Fibroblast of lung (primary cell): ENCODE results near the gene CR1. TPM values are rescaled to one million over a fixed set of nuclear protein-coding genes. Genes with fewer than 3 reads are reported as not detected.

Experiments
- DNase-seq, 2 donors: peaks; one replicate each; pipeline versions ENCODE4 v3.0.0 to v3.0.0-alpha.2; 2010; ENCODE audit warnings: low read depth in 2 of 2
- H2AFZ ChIP-seq: 2 replicates; pipeline ENCODE4 v1.5.1; 2012; ENCODE audit warnings: low read length, control low read depth, inconsistent platforms
- H3K27ac ChIP-seq: 2 replicates; pipeline ENCODE4 v1.5.1; 2011; ENCODE audit warnings: low read length, control low read depth; ENCODE audit not compliant: insufficient read depth
- H3K27me3 ChIP-seq: 2 replicates; pipeline ENCODE4 v1.5.1; 2011; ENCODE audit warnings: mild to moderate bottlenecking, low read length; ENCODE audit not compliant: control insufficient read depth, insufficient read depth
- H3K36me3 ChIP-seq: 2 replicates; pipeline ENCODE4 v1.5.1; 2011; ENCODE audit warnings: low read length; ENCODE audit not compliant: control insufficient read depth, insufficient read depth
- H3K4me1 ChIP-seq: 2 replicates; pipeline ENCODE4 v1.5.1; 2011; ENCODE audit warnings: low read length; ENCODE audit not compliant: control insufficient read depth, insufficient read depth; ENCODE audit errors: extremely low read depth
- H3K4me2 ChIP-seq: 2 replicates; pipeline ENCODE4 v1.5.1; 2011; ENCODE audit warnings: low read length, control low read depth; ENCODE audit not compliant: insufficient read depth; ENCODE audit errors: extremely low read depth
- H3K4me3 ChIP-seq, 4 experiments: fragments of 200-600 bp in 1 of 4; sonication (generic) in 1 of 4; replicated peaks in 1 of 4; 2 replicates each; pipeline ENCODE4 v1.5.1; 2011 to 2016; ENCODE audit warnings: low read length in 4 of 4, low read depth in 3 of 4, mild to moderate bottlenecking in 3 of 4, control low read depth in 2 of 4, inconsistent platforms in 1 of 4, mixed read lengths in 1 of 4; ENCODE audit not compliant: insufficient read depth in 1 of 4; ENCODE audit errors: control extremely low read depth in 1 of 4
- H3K79me2 ChIP-seq: 2 replicates; pipeline ENCODE4 v1.5.1; 2012; ENCODE audit warnings: mild to moderate bottlenecking, low read length, inconsistent platforms; ENCODE audit not compliant: control insufficient read depth, insufficient read depth
- H3K9ac ChIP-seq: 2 replicates; pipeline ENCODE4 v1.5.1; 2011; ENCODE audit warnings: mild to moderate bottlenecking, low read length, control low read depth; ENCODE audit not compliant: insufficient read depth
- H3K9me3 ChIP-seq: 2 replicates; pipeline ENCODE4 v1.5.1; 2012; ENCODE audit warnings: low read depth, low read length; ENCODE audit not compliant: control insufficient read depth, insufficient read depth
- H4K20me1 ChIP-seq: 2 replicates; pipeline ENCODE4 v1.5.1; 2011; ENCODE audit warnings: low read length; ENCODE audit not compliant: control insufficient read depth, insufficient read depth; ENCODE audit errors: extremely low read depth
- EZH2 ChIP-seq: IDR thresholded peaks from 2 replicates; pipeline ENCODE4 v1.5.1; 2012; ENCODE audit warnings: low read length, control low read depth, mild to moderate bottlenecking; ENCODE audit errors: missing control alignments
- polyA plus RNA-seq, 2 donors: library from polyadenylated mRNA; depleted of rRNA in 1 of 2; stranded (reverse) in 1 of 2; unstranded in 1 of 2; fragments of >200 nt; gene quantifications; 2 replicates each; pipeline ENCODE4 v1.2.1, GENCODE V29; 2011 to 2012; ENCODE audit warnings: missing spikeins in 1 of 2
- total RNA-seq: library from RNA; depleted of rRNA; stranded (reverse); fragments of >200 nt; gene quantifications from 2 replicates; pipeline ENCODE4 v1.2.1, GENCODE V29; 2014
- TF ChIP-seq, protein P1 (sequence below), 2 donors: IDR thresholded peaks in 1 of 2; conservative IDR thresholded peaks in 1 of 2; 1 replicate in 1 of 2; 2 replicates in 1 of 2; pipeline ENCODE4 v1.5.1; 2011 to 2012; ENCODE audit warnings: low read length in 2 of 2, control low read depth in 1 of 2, inconsistent platforms in 1 of 2, low read depth in 1 of 2, mild to moderate bottlenecking in 1 of 2

The CR1 gene
- total and polyA plus RNA-seq, 2 donors (not counting 1 experiment from before 2014, with no cell fraction given): not detected

DNA sequence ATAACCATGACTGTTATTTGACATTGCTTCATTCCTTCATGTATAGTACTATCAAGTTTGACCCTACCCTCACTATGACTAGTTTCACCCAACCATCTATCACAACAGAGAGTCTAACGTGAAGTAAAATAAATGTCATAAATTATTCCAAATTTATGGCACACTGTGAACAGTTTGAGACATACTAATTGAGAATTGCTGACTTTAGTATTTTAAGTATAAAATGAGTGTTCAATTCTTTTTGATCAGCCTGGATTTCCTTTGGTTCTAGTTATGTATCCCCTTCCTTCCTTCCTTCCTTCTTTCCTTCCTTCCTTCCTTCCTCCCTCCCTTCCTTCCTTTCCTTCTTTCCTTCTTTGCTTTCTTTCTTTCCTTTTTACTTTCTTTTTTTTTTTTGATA, 14.5 kb downstream of the CR1 start:
- DNase-seq: no peak
- H3K4me3 ChIP-seq: no peak overlapping the region
- no peak overlapping the region for H3K27ac ChIP-seq
- H3K4me1 ChIP-seq: no peaks in the 10 kb centered on the region
- H4K20me1 ChIP-seq: no peaks in the 10 kb centered on the region
- no peak overlapping the region for H3K9ac ChIP-seq
- H3K36me3 ChIP-seq: no peaks in the 10 kb centered on the region
- TF ChIP-seq EZH2: no peak
- TF ChIP-seq, protein P1, sequence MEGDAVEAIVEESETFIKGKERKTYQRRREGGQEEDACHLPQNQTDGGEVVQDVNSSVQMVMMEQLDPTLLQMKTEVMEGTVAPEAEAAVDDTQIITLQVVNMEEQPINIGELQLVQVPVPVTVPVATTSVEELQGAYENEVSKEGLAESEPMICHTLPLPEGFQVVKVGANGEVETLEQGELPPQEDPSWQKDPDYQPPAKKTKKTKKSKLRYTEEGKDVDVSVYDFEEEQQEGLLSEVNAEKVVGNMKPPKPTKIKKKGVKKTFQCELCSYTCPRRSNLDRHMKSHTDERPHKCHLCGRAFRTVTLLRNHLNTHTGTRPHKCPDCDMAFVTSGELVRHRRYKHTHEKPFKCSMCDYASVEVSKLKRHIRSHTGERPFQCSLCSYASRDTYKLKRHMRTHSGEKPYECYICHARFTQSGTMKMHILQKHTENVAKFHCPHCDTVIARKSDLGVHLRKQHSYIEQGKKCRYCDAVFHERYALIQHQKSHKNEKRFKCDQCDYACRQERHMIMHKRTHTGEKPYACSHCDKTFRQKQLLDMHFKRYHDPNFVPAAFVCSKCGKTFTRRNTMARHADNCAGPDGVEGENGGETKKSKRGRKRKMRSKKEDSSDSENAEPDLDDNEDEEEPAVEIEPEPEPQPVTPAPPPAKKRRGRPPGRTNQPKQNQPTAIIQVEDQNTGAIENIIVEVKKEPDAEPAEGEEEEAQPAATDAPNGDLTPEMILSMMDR (conservative IDR thresholded peaks at IDR 0.05 in 1 of 2, IDR thresholded peaks at IDR 0.05 in 1 of 2; ENCODE audit: low read depth in 1 of 2, low read length in 2 of 2): no peak
- no peaks in the 10 kb centered on the region for H3K27me3 ChIP-seq
- no peak overlapping the region for H3K4me2 ChIP-seq
- no peaks in the 10 kb centered on the region for H3K79me2 ChIP-seq
- no peaks in the 10 kb centered on the region for H3K9me3 ChIP-seq
- no peak overlapping the region for H2AFZ ChIP-seq

DNA sequence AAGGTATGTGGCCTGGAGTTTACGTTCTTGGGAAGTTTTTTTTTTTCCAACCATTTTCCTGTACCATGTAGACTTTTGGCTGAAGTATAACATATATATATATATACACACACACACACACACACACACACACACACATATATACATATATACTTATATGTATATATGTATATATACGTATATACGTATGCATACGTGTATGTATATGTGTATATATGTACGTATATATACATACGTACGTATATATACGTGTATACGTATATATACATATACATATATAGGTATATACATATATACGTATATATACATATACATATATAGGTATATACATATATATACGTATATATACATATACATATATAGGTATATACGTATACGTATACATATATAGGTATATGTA, 18.9 kb downstream of the CR1 start:
- no peaks in the 10 kb centered on the region for H3K9me3 ChIP-seq
- no peak overlapping the region for H3K27ac ChIP-seq
- no peaks in the 10 kb centered on the region for H3K79me2 ChIP-seq
- no peaks in the 10 kb centered on the region for H3K36me3 ChIP-seq
- H3K4me3 ChIP-seq: no peak overlapping the region
- no peak for TF ChIP-seq EZH2
- TF ChIP-seq, protein P1 (conservative IDR thresholded peaks at IDR 0.05 in 1 of 2, IDR thresholded peaks at IDR 0.05 in 1 of 2; ENCODE audit: low read depth in 1 of 2, low read length in 2 of 2): no peak
- no peaks in the 10 kb centered on the region for H3K27me3 ChIP-seq
- H2AFZ ChIP-seq: no peak overlapping the region
- no peaks in the 10 kb centered on the region for H3K4me1 ChIP-seq
- DNase-seq: no peak
- no peak overlapping the region for H3K4me2 ChIP-seq
- no peaks in the 10 kb centered on the region for H4K20me1 ChIP-seq
- no peak overlapping the region for H3K9ac ChIP-seq

DNA sequence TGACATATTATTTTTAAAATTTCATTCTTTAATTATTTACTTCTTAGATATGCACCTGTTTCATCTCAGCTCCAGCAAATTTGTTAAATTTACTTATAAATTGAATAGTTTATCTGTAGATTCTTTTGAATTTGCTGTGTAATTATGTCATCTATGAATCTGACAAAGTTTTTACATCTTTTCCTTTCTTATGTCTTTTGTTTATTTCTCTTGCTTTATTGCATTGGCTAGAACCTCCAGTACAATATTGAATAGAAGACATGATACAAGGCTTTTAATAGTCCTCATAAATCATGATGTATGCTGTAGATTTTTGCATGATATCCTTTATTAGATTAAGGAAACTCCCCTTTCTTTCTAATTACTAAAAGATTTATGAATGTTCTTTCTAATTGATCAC, 20.8 kb downstream of the CR1 start:
- Histone ChIP-seq H3K4me1 (no peaks in the 10 kb centered on the region), H3K36me3 (no peaks in the 10 kb centered on the region), H2AFZ (no peak overlapping the region), H3K27me3 (no peaks in the 10 kb centered on the region), H3K27ac (no peak overlapping the region), H3K4me2 (no peak overlapping the region), H3K9ac (no peak overlapping the region), H3K79me2 (no peaks in the 10 kb centered on the region), H3K4me3 (no peak overlapping the region), H4K20me1 (no peaks in the 10 kb centered on the region), H3K9me3 (no peaks in the 10 kb centered on the region)
- no peak for DNase-seq
- no peak for TF ChIP-seq EZH2
- TF ChIP-seq, protein P1 (conservative IDR thresholded peaks at IDR 0.05 in 1 of 2, IDR thresholded peaks at IDR 0.05 in 1 of 2; ENCODE audit: low read depth in 1 of 2, low read length in 2 of 2): no peak
